A673 (cell line): ENCODE measurements around the gene SMKR1. TPM values are rescaled to one million over a fixed set of nuclear protein-coding genes. Genes with fewer than 3 reads are reported as not detected.

Source experiments
- BruUV-seq: library from RNA; stranded (reverse); fragments of 400-500 nt; replicated peaks from 2 replicates; lab custom pipeline; 2021; lab: Mats Ljungman, UMichigan
- CTCF ChIA-PET: fragments of 300-600 bp; sonication (Branson Sonifier 250); formaldehyde crosslinking; loops from one replicate; lab custom pipeline; 2022; ENCODE audit warnings: antibody characterized with exemption; lab: Charles Lee
- POLR2A ChIA-PET: fragments of 300-600 bp; sonication (Branson Sonifier 250); formaldehyde crosslinking; loops from one replicate; lab custom pipeline; 2022; ENCODE audit warnings: antibody characterized with exemption; ENCODE audit not compliant: low non-redundant PET; lab: Charles Lee
- DNase-seq: peaks from one replicate; pipeline ENCODE4 v3.0.0-alpha.2; 2015; ENCODE audit warnings: low spot score
- H3K27ac ChIP-seq: fragments of 200-600 bp; sonication (generic); 2 replicates; pipeline ENCODE4 v1.5.1; 2016; ENCODE audit warnings: mixed run types, low read depth, mild to moderate bottlenecking, mixed read lengths, antibody characterized with exemption, low read length; ENCODE audit not compliant: poor library complexity, severe bottlenecking
- H3K27me3 ChIP-seq: fragments of 200-600 bp; sonication (generic); replicated peaks from 2 replicates; pipeline ENCODE4 v1.6.1; 2017; ENCODE audit warnings: mixed run types, low read depth, mild to moderate bottlenecking, mixed read lengths, antibody characterized with exemption, low read length; ENCODE audit not compliant: insufficient read depth, poor library complexity
- H3K36me3 ChIP-seq: fragments of 200-600 bp; sonication (generic); 2 replicates; pipeline ENCODE4 v1.6.1; 2016; ENCODE audit warnings: mixed run types, mild to moderate bottlenecking, mixed read lengths, antibody characterized with exemption, low read length; ENCODE audit not compliant: insufficient read depth, poor library complexity, severe bottlenecking
- H3K4me1 ChIP-seq: fragments of 200-600 bp; sonication (generic); 2 replicates; pipeline ENCODE4 v1.6.1; 2017; ENCODE audit warnings: mixed run types, mild to moderate bottlenecking, mixed read lengths, antibody characterized with exemption, low read length; ENCODE audit not compliant: insufficient read depth, poor library complexity, severe bottlenecking
- H3K4me3 ChIP-seq: fragments of 200-600 bp; sonication (generic); 2 replicates; pipeline ENCODE4 v1.5.1; 2016; ENCODE audit warnings: low read depth, mixed run types, mild to moderate bottlenecking, mixed read lengths, low read length; ENCODE audit not compliant: poor library complexity, severe bottlenecking
- H3K9me3 ChIP-seq: fragments of 200-600 bp; sonication (generic); 2 replicates; pipeline ENCODE4 v1.6.1; 2016; ENCODE audit warnings: mixed run types, low read depth, mild to moderate bottlenecking, mixed read lengths, antibody characterized with exemption, low read length; ENCODE audit not compliant: poor library complexity, severe bottlenecking
- CTCF ChIP-seq: fragments of 300-800, 200-600 bp; sonication (generic); conservative IDR thresholded peaks from 2 replicates; pipeline ENCODE4 v1.5.1; 2017; ENCODE audit warnings: low read depth, mild to moderate bottlenecking, antibody characterized with exemption, low read length, moderate library complexity, mixed read lengths
- EZH2 ChIP-seq: fragments of 200-600 bp; sonication (generic); IDR thresholded peaks from 2 replicates; pipeline ENCODE4 v1.6.1; 2017; ENCODE audit warnings: borderline replicate concordance, low read depth, mild to moderate bottlenecking, mixed read lengths, antibody characterized with exemption, low read length; ENCODE audit not compliant: poor library complexity, severe bottlenecking
- intact Hi-C: fragments of 100-400 bp; cut with micrococcal nuclease; formaldehyde crosslinking; loops from one replicate; pipeline ENCODE4 v1.10.0; 2022; ENCODE audit not compliant: unreplicated experiment
- total RNA-seq: library from RNA; stranded (reverse); gene quantifications from 2 replicates; pipeline ENCODE4 v1.2.3, GENCODE V29; 2021

The SMKR1 gene
- total RNA-seq, 1 experiment from 2014 or later = 1.5 TPM

GRCh38 chr7:129458171-129458570 lies 44.2 kb upstream of the SMKR1 start:
- peaks cover 10% of the 10 kb centered on the region for H3K36me3 ChIP-seq
- H3K9me3 ChIP-seq = no peaks in the 10 kb centered on the region
- TF ChIP-seq CTCF = no peak
- TF ChIP-seq EZH2 = no peak
- H3K4me3 ChIP-seq = no peak overlapping the region
- intact Hi-C loops = no loop called here
- CTCF ChIA-PET = no interaction called here
- POLR2A ChIA-PET = no interaction called here
- no peaks in the 10 kb centered on the region for H3K4me1 ChIP-seq
- H3K27ac ChIP-seq = no peak overlapping the region
- H3K27me3 ChIP-seq = no peaks in the 10 kb centered on the region
- BruUV-seq = no TSS peak
- DNase-seq = no peak

- no TSS peak for BruUV-seq
- no peaks in the 10 kb centered on the region for H3K9me3 ChIP-seq
- peaks cover 13% of the 10 kb centered on the region for H3K36me3 ChIP-seq
- no peak overlapping the region for H3K4me3 ChIP-seq
- TF ChIP-seq CTCF (no peak), EZH2 (no peak)
- ChIA-PET POLR2A (no interaction called here), CTCF (no interaction called here)
- H3K27me3 ChIP-seq = no peaks in the 10 kb centered on the region
- intact Hi-C loops = no loop called here
- DNase-seq = no peak
- H3K27ac ChIP-seq = no peak overlapping the region
- H3K4me1 ChIP-seq = no peaks in the 10 kb centered on the region
These were observed 40.5 kb upstream of the SMKR1 start for GRCh38 chr7:129461809-129462208.

- no TSS peak for BruUV-seq
- ChIA-PET CTCF (no interaction called here), POLR2A (no interaction called here)
- Histone ChIP-seq H3K4me3 (no peak overlapping the region), H3K4me1 (no peaks in the 10 kb centered on the region), H3K27ac (no peak overlapping the region), H3K27me3 (no peaks in the 10 kb centered on the region), H3K36me3 (peaks cover 13% of the 10 kb centered on the region), H3K9me3 (no peaks in the 10 kb centered on the region)
- no peak for DNase-seq
- TF ChIP-seq EZH2 = no peak
- no peak for TF ChIP-seq CTCF
- intact Hi-C loops = no loop called here
These were observed 39.9 kb upstream of the SMKR1 start for GRCh38 chr7:129462420-129462819.
